Measurements from ENCODE around the gene UPP1. TPM values are rescaled to one million over a fixed set of nuclear protein-coding genes. Genes with fewer than 3 reads are reported as not detected.
"Not testable (repeated sequence)": the region's sequence is repeated elsewhere in the genome, so short reads cannot be mapped to it uniquely, and the experiment has no call there.

UPP1 gene
- total and polyA plus RNA-seq, 2 experiments from 2014 or later, result 26.5 to 28.3 TPM

GRCh38 chr7:48140001-48140681, 51.1 kb downstream of the UPP1 start:
- no peak overlapping the region for H3K27ac ChIP-seq
- H3K4me3 ChIP-seq, result no peak overlapping the region
- no peaks in the 10 kb centered on the region for H3K27me3 ChIP-seq
- no peaks in the 10 kb centered on the region for H3K36me3 ChIP-seq
- TF ChIP-seq CTCF (IDR thresholded peaks at IDR 0.05; ENCODE audit: low read depth, low read length), result no peak
- H3K9me3 ChIP-seq (ENCODE audit: low read depth), result no peaks in the 10 kb centered on the region
- peak in 1 of 2 donors; percentile 33 for DNase-seq (ENCODE audit: low read depth in 1 of 2, low spot score in 1 of 2)
- H3K4me1 ChIP-seq (ENCODE audit: low read depth), result no peaks in the 10 kb centered on the region

GRCh38 chr7:48141521-48141920, 52.5 kb downstream of the UPP1 start:
- no peak for TF ChIP-seq CTCF (IDR thresholded peaks at IDR 0.05; ENCODE audit: low read depth, low read length)

GRCh38 chr7:48144291-48144768, 55.3 kb downstream of the UPP1 start:
- no peaks in the 10 kb centered on the region for H3K9me3 ChIP-seq (ENCODE audit: low read depth)
- no peaks in the 10 kb centered on the region for H3K36me3 ChIP-seq
- H3K27ac ChIP-seq, result no peak overlapping the region
- no peaks in the 10 kb centered on the region for H3K27me3 ChIP-seq
- H3K4me3 ChIP-seq, result no peak overlapping the region
- no peak for TF ChIP-seq CTCF (IDR thresholded peaks at IDR 0.05; ENCODE audit: low read depth, low read length)
- H3K4me1 ChIP-seq (ENCODE audit: low read depth), result no peaks in the 10 kb centered on the region
- DNase-seq (ENCODE audit: low read depth in 1 of 2, low spot score in 1 of 2), result no peak

More at GRCh38 chr7:48141521-48141920, 52.5 kb downstream of the UPP1 start:
- Histone ChIP-seq H3K9me3 (ENCODE audit: low read depth) (no peaks in the 10 kb centered on the region), H3K27ac (no peak overlapping the region), H3K27me3 (no peaks in the 10 kb centered on the region), H3K4me3 (no peak overlapping the region), H3K4me1 (ENCODE audit: low read depth) (no peaks in the 10 kb centered on the region), H3K36me3 (no peaks in the 10 kb centered on the region)
- no peak for DNase-seq (ENCODE audit: low read depth in 1 of 2, low spot score in 1 of 2)

GRCh38 chr7:48147078-48147591, 58.1 kb downstream of the UPP1 start:
- TF ChIP-seq CTCF (IDR thresholded peaks at IDR 0.05; ENCODE audit: low read depth, low read length), result no peak
- Histone ChIP-seq H3K27ac (no peak overlapping the region), H3K4me1 (ENCODE audit: low read depth) (no peaks in the 10 kb centered on the region), H3K4me3 (no peak overlapping the region), H3K9me3 (ENCODE audit: low read depth) (no peaks in the 10 kb centered on the region), H3K36me3 (no peaks in the 10 kb centered on the region), H3K27me3 (no peaks in the 10 kb centered on the region)
- no peak for DNase-seq (ENCODE audit: low read depth in 1 of 2, low spot score in 1 of 2)

GRCh38 chr7:48147690-48148089, 58.6 kb downstream of the UPP1 start:
- H3K4me3 ChIP-seq; H3K27ac ChIP-seq; DNase-seq (ENCODE audit: low read depth in 1 of 2, low spot score in 1 of 2); H3K27me3 ChIP-seq; H3K4me1 ChIP-seq (ENCODE audit: low read depth); H3K9me3 ChIP-seq (ENCODE audit: low read depth); H3K36me3 ChIP-seq: not testable (repeated sequence)

GRCh38 chr7:48148311-48148710, 59.2 kb downstream of the UPP1 start:
- no peak for DNase-seq (ENCODE audit: low read depth in 1 of 2, low spot score in 1 of 2)
- H3K4me3 ChIP-seq, result no peak overlapping the region
- no peak for TF ChIP-seq CTCF (IDR thresholded peaks at IDR 0.05; ENCODE audit: low read depth, low read length)
- no peak overlapping the region for H3K27ac ChIP-seq
- H3K36me3 ChIP-seq, result no peaks in the 10 kb centered on the region
- H3K4me1 ChIP-seq (ENCODE audit: low read depth), result no peaks in the 10 kb centered on the region
- no peaks in the 10 kb centered on the region for H3K27me3 ChIP-seq
- no peaks in the 10 kb centered on the region for H3K9me3 ChIP-seq (ENCODE audit: low read depth)

All from cardiac muscle cell (in vitro differentiated cells and primary cell).